Ishikawa (cell line): ENCODE results near the gene WDR4.

Experiments used
- RAD21 ChIP-seq: IDR thresholded peaks from 2 replicates; pipeline ENCODE4 v1.6.1; 2012; ENCODE audit warnings: low read depth
- USF1 ChIP-seq: IDR thresholded peaks from 2 replicates; pipeline ENCODE4 v1.6.1; 2012
- YY1 ChIP-seq: IDR thresholded peaks from 2 replicates; pipeline ENCODE4 v1.6.1; 2012; ENCODE audit warnings: low read depth

- no peak for TF ChIP-seq YY1
- no peak for TF ChIP-seq RAD21
- no peak for TF ChIP-seq USF1
These were observed 43.0 kb downstream of the WDR4 start for GRCh38 chr21:42836402-42836666.
